BLaER1 (cell line): ENCODE results near the gene DPH7.
"Not testable (repeated sequence)": the region's sequence is repeated elsewhere in the genome, so short reads cannot be mapped to it uniquely, and the experiment has no call there.

Source experiments
- H3K27ac ChIP-seq: shearing (Covaris generic); formaldehyde crosslinking; 2 replicates; pipeline ENCODE4 v1.8.1; 2022
- H3K27me3 ChIP-seq: shearing (Covaris generic); formaldehyde crosslinking; 2 replicates; pipeline ENCODE4 v1.8.1; 2022
- H3K36me3 ChIP-seq: shearing (Covaris generic); formaldehyde crosslinking; 2 replicates; pipeline ENCODE4 v1.8.1; 2022
- H3K4me1 ChIP-seq: shearing (Covaris generic); formaldehyde crosslinking; 2 replicates; pipeline ENCODE4 v1.8.1; 2022
- H3K4me2 ChIP-seq: shearing (Covaris generic); formaldehyde crosslinking; 2 replicates; pipeline ENCODE4 v1.8.1; 2022
- H3K4me3 ChIP-seq: shearing (Covaris generic); formaldehyde crosslinking; 2 replicates; pipeline ENCODE4 v1.8.1; 2022
- H3K9ac ChIP-seq: shearing (Covaris generic); formaldehyde crosslinking; 2 replicates; pipeline ENCODE4 v1.8.1; 2022
- H3K9me3 ChIP-seq: shearing (Covaris generic); formaldehyde crosslinking; 2 replicates; pipeline ENCODE4 v1.8.1; 2022
- H4K20me1 ChIP-seq: shearing (Covaris generic); formaldehyde crosslinking; 2 replicates; pipeline ENCODE4 v1.8.1; 2022
- Cebpa-rat ChIP-seq: shearing (Covaris generic); IDR thresholded peaks from 2 replicates; pipeline ENCODE4 v1.8.1; 2022

The DPH7 gene

DNA sequence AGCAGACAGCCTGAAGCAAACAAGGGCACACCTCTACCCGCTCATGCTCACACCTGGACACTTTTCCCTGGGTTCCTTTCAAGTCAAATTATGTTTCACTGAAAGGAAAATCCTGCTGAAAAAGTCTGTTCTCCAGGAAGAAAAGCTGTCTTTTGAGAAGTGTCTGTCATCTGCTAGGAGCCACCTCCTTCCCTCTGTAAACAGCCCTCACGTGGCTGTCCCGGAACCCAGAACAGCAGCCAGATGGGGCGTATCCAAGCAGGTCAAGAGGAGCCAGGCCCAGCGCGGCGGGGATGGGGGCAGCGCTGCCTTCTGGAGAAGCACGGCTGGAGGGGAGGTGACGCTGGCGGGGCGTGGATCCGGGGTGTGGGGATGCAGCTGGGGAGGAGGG, 28.5 kb downstream of the DPH7 start, which contains the start of gene PNPLA7:
PNPLA7 (minus strand) TSS at position 172 of the 391 bp plus-strand sequence. CDS start 205 bp downstream, outside the sequence.
- no peak for TF ChIP-seq Cebpa-rat
- Histone ChIP-seq H3K27me3 (no peaks in the 10 kb centered on the region), H4K20me1 (peaks cover 30% of the 10 kb centered on the region), H3K4me2 (peak within 1 kb of the TSS; percentile 94), H3K27ac (peak within 1 kb of the TSS; percentile 74), H3K4me1 (peaks cover 62% of the 10 kb centered on the region), H3K9me3 (no peaks in the 10 kb centered on the region; the same call in 1 of the 2 replicates), H3K36me3 (peaks cover 24% of the 10 kb centered on the region), H3K4me3 (peak within 1 kb of the TSS; percentile 70), H3K9ac (peak within 1 kb of the TSS; percentile 73)

DNA sequence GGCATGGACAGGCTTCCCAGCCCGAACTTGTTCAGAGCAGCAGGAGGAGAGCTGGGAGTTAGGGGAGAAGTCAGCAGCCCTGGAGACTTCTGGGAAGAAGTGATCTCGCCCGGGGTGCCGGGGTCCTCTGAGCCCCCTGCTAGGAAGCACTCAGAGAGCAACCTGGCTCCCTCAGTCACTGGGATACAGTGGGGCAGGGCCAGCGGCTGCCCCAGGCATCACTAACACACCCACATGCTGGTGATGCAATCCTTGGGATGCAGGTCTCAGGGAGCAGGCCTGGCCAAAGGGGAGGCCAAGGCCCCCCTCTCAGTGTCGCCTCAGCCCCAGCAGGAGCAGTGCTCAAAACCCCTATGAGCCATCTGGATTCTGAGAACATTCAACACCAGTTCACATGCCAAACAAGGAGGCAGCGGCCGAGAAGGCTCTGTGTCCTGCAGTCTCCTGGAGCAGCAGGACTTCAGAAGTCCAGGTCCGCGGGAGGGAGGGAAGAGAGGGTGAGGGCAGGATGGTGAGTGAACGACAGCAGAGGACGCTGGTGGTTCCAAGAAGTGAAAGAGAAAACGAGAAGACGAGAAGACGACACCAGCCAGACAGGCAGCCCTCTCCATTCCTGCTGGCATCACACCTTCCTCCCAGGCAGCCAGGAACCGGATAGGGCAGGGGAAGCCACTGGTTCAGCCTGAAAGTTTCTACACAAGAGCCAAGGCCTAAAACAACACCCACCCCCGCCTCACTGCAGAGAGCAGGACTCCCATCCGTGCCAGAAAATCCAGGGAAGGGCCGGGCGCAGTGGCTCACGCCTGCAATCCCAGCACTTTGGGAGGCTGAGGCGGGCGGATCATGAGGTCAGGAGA, 30.8 kb downstream of the DPH7 start:
- Histone ChIP-seq H3K9me3 (no peaks in the 10 kb centered on the region; the same call in 1 of the 2 replicates), H3K4me3 (peak overlapping the region; percentile 50; the same call in 1 of the 2 replicates), H3K36me3 (peaks cover 9% of the 10 kb centered on the region; the same call in 1 of the 2 replicates), H3K4me2 (peak overlapping the region; percentile 89), H3K27ac (peak overlapping the region; percentile 74), H4K20me1 (peaks cover 11% of the 10 kb centered on the region), H3K4me1 (peaks cover 84% of the 10 kb centered on the region), H3K27me3 (no peaks in the 10 kb centered on the region), H3K9ac (peak overlapping the region; percentile 64; the same call in 1 of the 2 replicates)
- no peak for TF ChIP-seq Cebpa-rat

DNA sequence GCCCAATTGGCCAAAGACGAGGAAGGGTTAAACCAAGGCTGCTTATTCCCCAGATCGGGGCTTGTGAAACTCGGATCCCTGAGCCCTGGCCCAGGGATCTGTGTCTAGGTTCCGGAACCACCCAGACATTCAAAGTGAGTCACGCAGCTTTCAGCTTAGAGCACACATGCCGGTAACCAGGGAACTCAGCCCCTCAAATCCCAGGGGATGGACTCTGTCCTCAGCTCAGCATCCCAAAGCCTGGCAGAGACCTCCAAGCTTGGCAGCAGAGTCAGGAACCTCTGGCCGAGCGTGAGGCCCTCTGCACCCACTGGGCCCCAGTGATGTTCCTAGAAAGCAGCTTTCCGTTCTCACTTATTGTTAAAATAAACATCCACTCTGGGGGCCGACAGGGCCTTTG, 33.6 kb downstream of the DPH7 start:
- peak overlapping the region; percentile 66 for H3K27ac ChIP-seq
- no peaks in the 10 kb centered on the region for H3K27me3 ChIP-seq
- no peaks in the 10 kb centered on the region; the same call in 1 of the 2 replicates for H3K9me3 ChIP-seq
- peaks cover 15% of the 10 kb centered on the region; the same call in 1 of the 2 replicates for H3K36me3 ChIP-seq
- no peaks in the 10 kb centered on the region for H4K20me1 ChIP-seq
- H3K4me1 ChIP-seq = peaks cover 100% of the 10 kb centered on the region
- TF ChIP-seq Cebpa-rat = no peak
- peak overlapping the region; percentile 53 for H3K9ac ChIP-seq
- H3K4me3 ChIP-seq = no peak overlapping the region; the same call in 1 of the 2 replicates
- H3K4me2 ChIP-seq = peak overlapping the region; percentile 85

DNA sequence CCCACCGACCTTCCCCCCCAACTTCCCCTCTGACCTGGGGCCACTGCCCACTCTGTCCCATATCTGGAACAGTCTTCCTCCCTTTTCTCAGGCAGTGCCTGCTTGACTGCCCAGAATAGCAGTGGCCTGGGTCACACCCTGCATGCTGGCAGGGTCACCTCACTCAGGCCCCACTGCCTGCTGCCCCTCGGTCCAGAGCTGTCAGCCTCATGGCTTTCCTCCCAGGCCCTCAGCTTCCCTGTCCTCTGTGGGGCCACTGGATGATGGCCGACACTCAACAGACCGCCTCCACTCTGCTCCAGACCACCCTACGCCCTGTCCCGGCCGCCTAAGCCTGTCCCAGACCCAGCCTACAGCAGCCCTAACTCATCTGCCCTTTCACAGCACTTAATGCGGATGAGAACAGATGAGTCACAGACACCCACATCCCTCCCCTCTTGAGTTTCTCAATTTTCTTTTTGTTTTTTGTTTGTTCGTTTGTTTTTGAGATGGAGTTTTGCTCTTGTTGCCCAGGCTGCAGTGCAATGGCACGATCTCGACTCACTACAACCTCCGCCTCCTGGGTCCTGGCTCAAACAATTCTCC, 34.5 kb downstream of the DPH7 start:
- H3K4me2 ChIP-seq = peak overlapping the region; percentile 85
- H3K4me1 ChIP-seq = peaks cover 100% of the 10 kb centered on the region

DNA sequence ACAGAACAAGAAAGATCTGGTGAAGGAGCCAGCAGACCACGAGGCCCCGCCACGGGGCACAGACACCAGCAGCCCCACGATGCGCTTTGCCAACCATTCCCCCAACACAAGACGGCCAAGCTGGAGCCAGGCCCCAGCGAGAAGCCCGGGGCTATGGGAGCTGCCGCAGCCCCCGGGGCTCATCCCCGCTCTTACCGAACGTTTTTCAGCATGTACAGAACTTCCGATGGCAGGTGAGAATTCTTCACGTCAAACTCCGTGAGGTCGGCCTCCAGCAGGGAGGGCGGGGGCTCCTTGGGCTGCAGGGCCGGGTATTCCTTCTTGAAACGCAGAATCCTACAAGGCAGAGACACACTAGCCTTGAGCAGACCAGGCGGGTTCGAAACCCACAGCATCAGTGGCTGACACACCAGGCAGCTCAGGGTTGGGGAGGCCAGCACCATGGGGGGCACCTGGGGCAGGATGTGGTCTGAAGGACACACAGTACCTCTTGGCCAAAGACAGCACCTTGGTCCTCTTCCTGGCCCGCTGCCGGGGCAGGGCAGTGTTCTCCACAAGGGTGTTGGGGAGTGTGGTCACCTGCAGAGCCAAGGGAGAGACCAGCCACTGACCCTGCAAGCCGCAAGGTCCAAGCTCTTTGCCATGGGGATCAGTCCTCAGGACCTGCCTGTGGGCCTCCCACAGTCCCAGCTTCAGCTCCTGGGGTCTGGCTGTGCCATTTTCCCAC, 35.3 kb downstream of the DPH7 start:
- peak overlapping the region; percentile 85 for H3K4me2 ChIP-seq
- H3K4me1 ChIP-seq = peaks cover 100% of the 10 kb centered on the region
- no peak overlapping the region for H3K9ac ChIP-seq
- H3K27me3 ChIP-seq = no peaks in the 10 kb centered on the region
- H3K9me3 ChIP-seq = peaks cover 12% of the 10 kb centered on the region
- no peak for TF ChIP-seq Cebpa-rat
- peak overlapping the region; percentile 28 for H3K27ac ChIP-seq
- no peaks in the 10 kb centered on the region for H4K20me1 ChIP-seq
- peaks cover 29% of the 10 kb centered on the region for H3K36me3 ChIP-seq
- no peak overlapping the region for H3K4me3 ChIP-seq

More for the DNA sequence above, 34.5 kb downstream of the DPH7 start:
- TF ChIP-seq Cebpa-rat = no peak
- Histone ChIP-seq H4K20me1 (no peaks in the 10 kb centered on the region), H3K9me3 (peaks cover 4% of the 10 kb centered on the region), H3K36me3 (peaks cover 20% of the 10 kb centered on the region), H3K27me3 (no peaks in the 10 kb centered on the region), H3K9ac (no peak overlapping the region), H3K27ac (peak overlapping the region; percentile 66), H3K4me3 (no peak overlapping the region)

DNA sequence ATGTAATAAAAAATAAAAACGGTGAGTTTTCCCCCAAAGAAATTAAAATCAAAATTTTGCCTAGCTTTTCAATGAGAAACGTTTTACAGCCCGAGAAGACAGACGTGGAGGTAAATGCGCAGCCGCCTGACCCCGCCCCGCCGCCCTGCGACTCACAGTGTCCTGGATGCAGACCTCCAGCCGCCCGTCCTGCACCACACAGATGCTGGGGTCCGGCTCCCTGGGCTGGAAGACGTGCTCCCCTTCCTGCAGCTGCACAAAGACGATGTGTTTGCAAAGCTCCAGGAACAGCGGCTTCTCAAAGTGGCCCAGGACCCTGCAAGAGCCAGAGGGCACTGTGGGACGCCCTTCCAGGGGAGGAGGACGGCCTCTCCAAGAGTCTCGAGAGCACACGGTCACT, 36.2 kb downstream of the DPH7 start:
- H3K27ac ChIP-seq = peak overlapping the region; percentile 26; the same call in 1 of the 2 replicates
- H3K9me3 ChIP-seq = peaks cover 21% of the 10 kb centered on the region
- no peak overlapping the region for H3K9ac ChIP-seq
- peaks cover 100% of the 10 kb centered on the region for H3K4me1 ChIP-seq
- H3K4me3 ChIP-seq = no peak overlapping the region
- no peaks in the 10 kb centered on the region for H4K20me1 ChIP-seq
- TF ChIP-seq Cebpa-rat = no peak
- H3K36me3 ChIP-seq = peaks cover 38% of the 10 kb centered on the region
- H3K27me3 ChIP-seq = no peaks in the 10 kb centered on the region
- peak overlapping the region; percentile 85 for H3K4me2 ChIP-seq

DNA sequence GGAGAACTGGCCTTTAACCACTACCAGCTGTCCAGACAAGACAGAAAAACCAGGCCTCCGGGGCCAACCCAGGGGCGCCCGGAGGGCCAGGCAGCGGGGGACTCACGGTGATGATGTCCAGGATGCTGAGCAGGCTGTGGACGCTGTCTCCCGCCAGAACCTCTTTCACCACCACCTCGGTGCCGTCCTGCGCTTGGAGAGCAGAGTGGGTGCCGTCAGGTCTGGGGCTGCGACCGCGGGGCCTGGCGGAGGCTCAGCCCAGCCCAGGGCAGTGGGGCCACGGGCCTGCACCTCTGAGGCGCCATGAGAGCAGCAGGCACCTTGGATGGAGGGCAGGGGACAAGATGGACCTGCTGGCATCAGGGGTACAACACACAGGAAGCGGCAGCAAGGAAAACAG, 38.2 kb downstream of the DPH7 start:
- Histone ChIP-seq H3K4me1 (peaks cover 91% of the 10 kb centered on the region), H3K9ac (peak overlapping the region; percentile 26; the same call in 1 of the 2 replicates), H3K27me3 (no peaks in the 10 kb centered on the region), H3K36me3 (peaks cover 39% of the 10 kb centered on the region), H3K4me3 (no peak overlapping the region), H3K27ac (peak overlapping the region; percentile 39), H3K4me2 (peak overlapping the region; percentile 85), H4K20me1 (no peaks in the 10 kb centered on the region), H3K9me3 (peaks cover 41% of the 10 kb centered on the region)
- no peak for TF ChIP-seq Cebpa-rat

DNA sequence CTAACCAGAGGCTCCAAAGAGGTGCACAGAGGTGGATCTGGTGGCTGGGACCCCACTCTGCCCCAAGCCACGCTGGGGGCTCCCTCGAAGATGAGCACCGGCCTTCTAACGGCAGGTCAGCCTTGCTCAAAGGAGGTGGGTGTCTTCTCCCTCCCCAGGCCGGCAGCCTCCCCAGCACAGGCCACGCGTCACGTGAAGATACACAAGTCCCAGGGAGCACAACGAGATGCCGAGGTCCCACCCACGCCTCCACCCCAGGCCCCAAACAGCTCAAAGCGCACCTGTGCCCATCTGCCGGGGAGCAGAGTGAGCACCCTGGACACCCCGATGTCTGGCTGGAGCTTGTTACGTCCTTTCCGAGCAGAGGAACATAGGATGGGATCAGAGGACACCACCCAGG, 40.7 kb downstream of the DPH7 start:
- peaks cover 66% of the 10 kb centered on the region for H3K9me3 ChIP-seq
- H3K27ac ChIP-seq = peak overlapping the region; percentile 38
- H3K4me3 ChIP-seq = peak overlapping the region; percentile 39
- H3K27me3 ChIP-seq = no peaks in the 10 kb centered on the region
- peak overlapping the region; percentile 45 for H3K4me2 ChIP-seq
- no peaks in the 10 kb centered on the region for H4K20me1 ChIP-seq
- no peak for TF ChIP-seq Cebpa-rat
- no peak overlapping the region for H3K9ac ChIP-seq
- peaks cover 80% of the 10 kb centered on the region for H3K4me1 ChIP-seq
- peaks cover 51% of the 10 kb centered on the region for H3K36me3 ChIP-seq

DNA sequence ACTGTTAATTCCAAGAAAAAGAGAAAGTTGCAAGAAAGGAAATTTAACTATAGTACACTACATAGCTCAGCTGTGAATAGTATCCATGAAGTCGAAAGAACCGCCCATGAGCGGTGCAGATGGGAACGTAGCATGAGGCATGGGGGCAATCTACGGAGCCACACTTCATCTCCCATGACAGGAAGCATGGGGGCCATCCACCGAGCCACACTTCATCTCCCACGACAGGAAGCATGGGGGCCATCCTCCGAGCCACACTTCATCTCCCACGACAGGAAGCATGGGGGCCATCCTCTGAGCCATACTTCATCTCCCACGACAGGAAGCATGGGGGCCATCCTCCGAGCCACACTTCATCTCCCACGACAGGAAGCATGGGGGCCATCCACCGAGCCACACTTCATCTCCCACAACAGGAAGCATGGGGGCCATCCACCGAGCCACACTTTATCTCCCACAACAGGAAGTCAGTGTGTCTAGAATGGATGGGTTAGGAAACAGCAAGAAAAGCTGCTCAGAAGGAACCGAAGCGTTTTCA, 42.1 kb downstream of the DPH7 start:
- H4K20me1 ChIP-seq, H3K27me3 ChIP-seq, H3K9ac ChIP-seq: not testable (repeated sequence)
- peaks cover 80% of the 10 kb centered on the region for H3K4me1 ChIP-seq
- H3K9me3 ChIP-seq = peaks cover 73% of the 10 kb centered on the region
- H3K36me3 ChIP-seq = peaks cover 47% of the 10 kb centered on the region
- peak overlapping the region; percentile 38 for H3K27ac ChIP-seq
- peak overlapping the region; percentile 45 for H3K4me2 ChIP-seq
- H3K4me3 ChIP-seq = 0 out of 2 replicates have a peak overlapping the region, but pooled peaks have one; percentile 4
